ENCODE data around the gene ARAP1. TPM values are rescaled to one million over a fixed set of nuclear protein-coding genes. Genes with fewer than 3 reads are reported as not detected.
A peak's percentile ranks its signal among the peaks of the same experiment; 100 is the strongest.

Gene ARAP1
- total RNA-seq, 1 donor from 2014 or later: 81.5 TPM

GRCh38 chr11:72750086-72750485 lies 2.1 kb downstream of the ARAP1 start:
- Mint-ChIP-seq H3K36me3 (ENCODE audit: low read depth) (no peaks in the 10 kb centered on the region), H3K27ac (no peak overlapping the region), H3K4me3 (no peak overlapping the region), H3K27me3 (no peaks in the 10 kb centered on the region), H3K9me3 (no peaks in the 10 kb centered on the region), H3K4me1 (peaks cover 26% of the 10 kb centered on the region)
- DNase-seq: no peak
- intact Hi-C loops (cut with micrococcal nuclease): no loop called here

DNA sequence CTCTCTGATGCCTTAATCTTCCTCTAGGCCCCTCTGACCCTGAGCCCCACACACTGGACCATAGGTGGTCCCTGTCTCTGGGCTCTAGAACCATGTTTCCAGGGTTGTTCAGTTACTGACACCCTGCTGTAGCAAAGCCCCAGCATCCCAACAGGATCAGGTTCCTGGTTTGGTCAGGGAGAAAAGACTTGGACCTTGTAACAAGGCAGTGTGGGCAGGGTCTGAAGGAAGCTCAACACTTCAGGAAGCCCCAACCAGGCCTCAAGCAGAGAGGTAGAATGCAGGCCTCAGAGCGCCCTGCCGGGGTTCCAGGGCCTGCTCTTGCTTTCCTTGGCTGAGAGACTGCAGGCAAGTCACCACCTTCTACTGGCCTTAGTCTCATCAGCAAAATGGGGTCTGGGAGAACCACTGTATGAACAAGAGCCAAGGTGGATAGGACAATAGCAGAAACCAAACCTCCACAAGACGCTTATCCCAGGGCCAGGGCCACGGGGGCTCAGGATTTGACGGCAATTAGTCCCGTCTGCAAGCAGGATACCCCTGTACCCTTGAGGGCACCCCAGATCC lies 4.8 kb downstream of the ARAP1 start:
- H3K36me3 Mint-ChIP-seq (ENCODE audit: low read depth): no peaks in the 10 kb centered on the region
- intact Hi-C loops (cut with micrococcal nuclease): no loop called here
- peaks cover 31% of the 10 kb centered on the region for H3K4me1 Mint-ChIP-seq
- H3K4me3 Mint-ChIP-seq: no peak overlapping the region
- no peaks in the 10 kb centered on the region for H3K27me3 Mint-ChIP-seq
- H3K27ac Mint-ChIP-seq: no peak overlapping the region
- H3K9me3 Mint-ChIP-seq: no peaks in the 10 kb centered on the region
- no peak for DNase-seq

DNA sequence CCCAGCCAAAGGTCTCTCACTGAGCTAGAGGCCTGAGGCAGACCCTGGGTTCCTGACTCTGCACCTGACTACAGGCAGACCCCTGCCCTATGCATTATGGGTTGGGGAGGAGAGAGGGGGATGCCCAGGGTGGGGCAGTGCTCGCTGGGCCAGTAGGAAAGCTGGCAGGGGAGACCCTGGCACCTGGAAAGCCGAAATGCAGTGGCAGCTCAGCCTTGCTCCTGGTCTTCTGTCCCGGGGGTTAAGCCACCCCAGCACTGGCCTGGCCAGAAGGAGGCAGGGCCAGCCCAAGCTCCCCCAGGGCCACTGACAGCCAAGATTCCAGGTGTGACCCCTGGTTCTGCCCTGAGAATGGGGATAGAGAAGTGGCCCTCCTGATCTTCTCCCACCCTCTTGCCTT lies 5.4 kb downstream of the ARAP1 start:
- intact Hi-C loops (cut with micrococcal nuclease): no loop called here
- Mint-ChIP-seq H3K36me3 (ENCODE audit: low read depth) (no peaks in the 10 kb centered on the region), H3K4me1 (peaks cover 36% of the 10 kb centered on the region), H3K9me3 (no peaks in the 10 kb centered on the region), H3K4me3 (no peak overlapping the region), H3K27ac (no peak overlapping the region), H3K27me3 (no peaks in the 10 kb centered on the region)
- no peak for DNase-seq

- no peaks in the 10 kb centered on the region for H3K27me3 Mint-ChIP-seq
- intact Hi-C loops (cut with micrococcal nuclease): no loop called here
- H3K36me3 Mint-ChIP-seq (ENCODE audit: low read depth): no peaks in the 10 kb centered on the region
- no peaks in the 10 kb centered on the region for H3K9me3 Mint-ChIP-seq
- no peak overlapping the region for H3K27ac Mint-ChIP-seq
- H3K4me3 Mint-ChIP-seq: no peak overlapping the region
- peaks cover 38% of the 10 kb centered on the region for H3K4me1 Mint-ChIP-seq
- DNase-seq: no peak
Measured at GRCh38 chr11:72745925-72746550, 6.2 kb downstream of the ARAP1 start.

- DNase-seq: no peak
- no peaks in the 10 kb centered on the region for H3K27me3 Mint-ChIP-seq
- H3K4me1 Mint-ChIP-seq: peaks cover 38% of the 10 kb centered on the region
- no peaks in the 10 kb centered on the region for H3K9me3 Mint-ChIP-seq
- H3K27ac Mint-ChIP-seq: no peak overlapping the region
- no peak overlapping the region for H3K4me3 Mint-ChIP-seq
- intact Hi-C loops (cut with micrococcal nuclease): no loop called here
- no peaks in the 10 kb centered on the region for H3K36me3 Mint-ChIP-seq (ENCODE audit: low read depth)
Measured at GRCh38 chr11:72745511-72745910, 6.7 kb downstream of the ARAP1 start.

GRCh38 chr11:72744474-72744873 lies 7.7 kb downstream of the ARAP1 start:
- Mint-ChIP-seq H3K4me3 (no peak overlapping the region), H3K9me3 (no peaks in the 10 kb centered on the region), H3K36me3 (ENCODE audit: low read depth) (no peaks in the 10 kb centered on the region), H3K27me3 (no peaks in the 10 kb centered on the region), H3K27ac (no peak overlapping the region), H3K4me1 (peaks cover 46% of the 10 kb centered on the region)
- no peak for DNase-seq
- intact Hi-C loops (cut with micrococcal nuclease): no loop called here

DNA sequence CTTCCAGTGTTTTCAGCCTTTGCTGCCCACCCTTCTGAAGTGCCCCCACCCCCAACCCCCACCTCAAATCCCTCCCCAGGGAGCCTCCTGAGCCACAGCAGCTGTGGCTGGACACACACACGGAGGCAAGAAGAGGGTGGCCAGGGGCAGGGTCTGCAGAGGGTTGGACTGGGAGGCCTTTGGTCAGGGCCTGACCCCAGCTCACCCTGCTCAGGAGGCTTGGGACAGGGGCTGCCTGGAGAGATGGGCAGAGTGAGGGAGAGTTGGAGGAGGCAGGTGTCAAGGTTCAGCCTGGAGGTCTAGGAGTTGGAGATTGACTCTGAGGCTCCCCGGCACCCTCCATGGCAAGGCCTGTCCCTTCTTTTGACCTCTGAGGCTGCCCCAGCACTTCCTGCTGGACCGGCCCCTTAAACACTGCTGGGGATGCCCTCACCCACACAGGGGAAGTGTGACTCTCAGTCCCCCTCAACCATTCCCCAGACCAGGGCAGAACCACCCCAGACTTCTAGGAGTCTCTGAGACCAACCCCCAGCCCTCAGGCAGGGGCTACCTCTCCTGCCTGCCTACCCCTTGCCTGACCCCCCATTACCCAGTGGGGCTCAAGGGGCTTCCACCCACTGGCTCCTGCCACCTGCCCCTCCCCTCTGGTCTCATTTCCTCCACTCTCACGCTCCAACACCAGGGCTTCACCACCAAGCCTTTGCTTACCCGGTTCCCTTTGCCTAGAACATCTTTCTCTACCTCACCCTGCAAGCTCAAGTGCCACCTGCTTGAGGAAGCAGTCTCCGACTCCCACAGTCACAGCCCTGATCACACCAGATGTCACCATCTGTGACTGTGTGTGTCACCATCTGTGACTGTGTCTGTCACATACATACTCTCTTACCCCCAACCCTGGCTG lies 8.6 kb downstream of the ARAP1 start:
- no peak for DNase-seq
- peak overlapping the region; percentile 23 for H3K27ac Mint-ChIP-seq
- peaks cover 1% of the 10 kb centered on the region for H3K36me3 Mint-ChIP-seq (ENCODE audit: low read depth)
- H3K4me1 Mint-ChIP-seq: peaks cover 43% of the 10 kb centered on the region
- no peaks in the 10 kb centered on the region for H3K27me3 Mint-ChIP-seq
- intact Hi-C loops (cut with micrococcal nuclease): no loop called here
- no peaks in the 10 kb centered on the region for H3K9me3 Mint-ChIP-seq
- H3K4me3 Mint-ChIP-seq: no peak overlapping the region

DNA sequence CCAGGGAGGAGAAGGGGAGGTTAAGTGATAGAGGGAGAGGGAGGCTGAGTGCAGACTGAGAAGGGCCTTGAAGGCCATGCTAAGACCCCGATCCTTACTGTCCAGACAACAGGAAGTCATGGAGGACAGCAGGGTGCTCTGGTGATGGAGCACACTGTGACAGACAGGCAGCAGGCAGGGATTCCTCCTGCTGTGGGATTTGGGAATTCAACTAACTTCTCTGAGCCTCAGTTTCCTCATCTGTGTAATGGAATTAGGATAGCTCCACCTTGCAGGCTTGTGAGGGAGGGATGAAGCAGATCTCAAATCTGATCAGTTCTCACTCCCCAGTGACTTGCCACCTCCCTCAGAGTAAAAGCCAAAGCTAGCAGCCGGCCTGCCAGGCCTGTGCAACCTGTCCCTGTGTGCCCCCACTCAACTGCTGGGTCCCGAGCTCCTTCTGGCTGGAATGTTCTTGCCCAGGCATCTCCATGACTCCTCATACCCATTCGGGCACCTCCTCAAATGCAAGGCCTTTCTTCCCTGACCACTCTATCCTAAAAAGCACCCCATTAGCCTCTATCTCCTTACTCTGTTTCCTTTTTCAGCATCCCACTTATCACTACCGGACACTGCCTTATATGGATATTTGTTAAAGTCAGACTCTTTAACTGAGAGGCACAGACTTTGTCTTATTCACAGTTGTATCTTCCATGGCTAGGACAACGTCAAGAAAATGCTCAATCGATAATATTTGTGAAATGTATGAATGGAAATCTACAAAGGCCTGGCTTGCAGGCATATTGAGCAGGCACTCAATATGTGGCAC lies 9.5 kb downstream of the ARAP1 start:
- H3K4me3 Mint-ChIP-seq: no peak overlapping the region
- H3K27me3 Mint-ChIP-seq: no peaks in the 10 kb centered on the region
- DNase-seq: no peak
- H3K36me3 Mint-ChIP-seq (ENCODE audit: low read depth): peaks cover 2% of the 10 kb centered on the region
- H3K9me3 Mint-ChIP-seq: no peaks in the 10 kb centered on the region
- peaks cover 49% of the 10 kb centered on the region for H3K4me1 Mint-ChIP-seq
- intact Hi-C loops (cut with micrococcal nuclease): no loop called here
- H3K27ac Mint-ChIP-seq: no peak overlapping the region

DNA sequence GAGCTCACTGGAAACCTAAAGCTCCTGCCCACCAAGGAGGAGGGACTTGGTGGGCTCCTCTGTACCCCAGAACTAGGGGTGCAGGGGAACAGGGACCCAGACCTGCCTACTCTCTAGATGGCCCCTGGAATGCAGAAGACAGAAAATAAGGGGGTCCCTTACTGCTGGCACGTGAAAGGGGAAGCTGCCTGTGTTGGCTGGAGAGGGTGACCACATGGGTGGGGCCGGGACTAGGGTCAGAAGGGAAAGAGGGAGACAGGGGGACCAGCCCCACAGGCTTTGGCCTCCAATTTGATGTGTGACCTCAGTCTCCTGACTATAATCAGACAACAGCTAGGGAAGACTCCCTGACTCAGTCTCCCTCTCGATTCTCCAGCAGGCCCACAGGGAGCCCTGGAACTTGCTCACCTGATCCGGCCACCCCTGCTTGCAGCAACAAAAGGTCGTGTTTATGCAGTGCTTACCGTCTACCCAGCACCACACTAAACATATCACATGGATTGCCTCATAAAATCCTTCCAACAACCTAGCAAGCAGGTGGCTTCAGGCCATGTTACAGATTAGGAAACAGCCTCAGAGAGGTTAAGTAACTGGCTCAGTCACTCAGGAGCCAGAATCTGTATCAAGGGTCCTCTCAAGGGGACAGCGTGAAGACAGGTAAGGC lies 10.2 kb downstream of the ARAP1 start:
- H3K36me3 Mint-ChIP-seq (ENCODE audit: low read depth): peaks cover 4% of the 10 kb centered on the region
- H3K9me3 Mint-ChIP-seq: no peaks in the 10 kb centered on the region
- peak overlapping the region; percentile 21 for H3K27ac Mint-ChIP-seq
- intact Hi-C loops (cut with micrococcal nuclease): no loop called here
- H3K4me1 Mint-ChIP-seq: peaks cover 53% of the 10 kb centered on the region
- DNase-seq: no peak
- no peak overlapping the region for H3K4me3 Mint-ChIP-seq
- no peaks in the 10 kb centered on the region for H3K27me3 Mint-ChIP-seq

DNA sequence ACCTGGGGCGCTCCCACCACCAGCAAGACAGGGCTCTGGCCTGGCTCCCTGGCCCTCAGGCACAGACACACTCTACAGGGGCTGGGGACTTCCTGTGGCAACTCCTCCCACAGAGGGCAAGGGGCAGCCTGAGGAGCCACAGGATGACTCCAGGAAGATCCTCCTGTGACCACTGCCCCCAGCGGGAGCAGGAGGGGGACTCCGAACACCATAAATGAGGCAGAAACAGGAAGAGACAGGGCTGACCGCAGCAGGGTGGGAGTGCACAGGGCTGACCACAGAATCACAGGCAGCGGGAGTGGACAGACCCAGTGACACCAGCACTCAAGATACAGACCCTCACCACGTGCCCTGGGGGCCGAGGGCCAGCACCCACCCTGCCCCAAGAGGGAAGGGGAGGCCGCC lies 10.8 kb downstream of the ARAP1 start:
- Mint-ChIP-seq H3K4me3 (peak overlapping the region; percentile 10), H3K9me3 (no peaks in the 10 kb centered on the region), H3K36me3 (ENCODE audit: low read depth) (peaks cover 4% of the 10 kb centered on the region), H3K27ac (peak overlapping the region; percentile 76), H3K27me3 (no peaks in the 10 kb centered on the region), H3K4me1 (peaks cover 58% of the 10 kb centered on the region)
- no peak for DNase-seq
- intact Hi-C loops (cut with micrococcal nuclease): no loop called here

GRCh38 chr11:72740562-72741428 lies 11.4 kb downstream of the ARAP1 start:
- Mint-ChIP-seq H3K4me1 (peaks cover 61% of the 10 kb centered on the region), H3K27me3 (no peaks in the 10 kb centered on the region), H3K36me3 (ENCODE audit: low read depth) (peaks cover 4% of the 10 kb centered on the region), H3K9me3 (no peaks in the 10 kb centered on the region), H3K4me3 (peak overlapping the region; percentile 23), H3K27ac (peak overlapping the region; percentile 76)
- intact Hi-C loops (cut with micrococcal nuclease): no loop called here
- no peak for DNase-seq

DNA sequence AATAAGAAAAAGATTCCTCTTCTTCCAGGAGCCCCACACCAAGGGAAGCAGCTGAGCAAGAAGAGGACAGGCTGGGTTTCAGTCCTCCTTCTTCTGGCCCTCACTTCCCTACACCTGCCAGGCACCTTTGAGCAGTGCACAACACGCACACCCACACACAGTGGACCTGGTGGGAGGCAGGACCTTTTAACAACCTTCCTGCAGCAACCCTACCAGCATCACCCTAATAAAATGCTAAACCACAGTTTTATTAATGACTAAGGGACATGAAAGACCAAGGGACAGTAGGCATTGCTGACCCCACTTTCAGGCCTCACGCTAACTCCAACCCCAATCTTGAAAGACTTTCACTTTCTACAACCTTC lies 12.2 kb downstream of the ARAP1 start:
- peaks cover 61% of the 10 kb centered on the region for H3K4me1 Mint-ChIP-seq
- H3K9me3 Mint-ChIP-seq: no peaks in the 10 kb centered on the region
- intact Hi-C loops (cut with micrococcal nuclease): no loop called here
- no peak for DNase-seq
- H3K27ac Mint-ChIP-seq: peak overlapping the region; percentile 53
- no peak overlapping the region for H3K4me3 Mint-ChIP-seq
- H3K27me3 Mint-ChIP-seq: no peaks in the 10 kb centered on the region
- peaks cover 4% of the 10 kb centered on the region for H3K36me3 Mint-ChIP-seq (ENCODE audit: low read depth)
